Right renal pelvis (tissue), 4 donors: ENCODE results near the gene EFCAB13. TPM values are rescaled to one million over a fixed set of nuclear protein-coding genes. Genes with fewer than 3 reads are reported as not detected.

Experiments used
- DNase-seq, 4 donors: peaks; one replicate each; pipeline ENCODE4 v3.0.0-alpha.2; 2013; ENCODE audit warnings: low read depth in 4 of 4, low spot score in 3 of 4, missing footprints in 1 of 4
- polyA plus RNA-seq, 4 donors: library from polyadenylated mRNA; unstranded; fragments of 120-200 nt; gene quantifications; one replicate each; pipeline ENCODE4 v1.2.1, GENCODE V29; 2013; ENCODE audit not compliant: insufficient read length in 4 of 4

Gene EFCAB13
- polyA plus RNA-seq, 4 donors, result 6.2 to 9.4 (median 7.1) TPM

GRCh38 chr17:47291242-47291873 lies 32.4 kb upstream of the EFCAB13 start:
- DNase-seq, result no peak

- no peak for DNase-seq
These were observed 31.5 kb upstream of the EFCAB13 start for GRCh38 chr17:47292206-47292605.

- DNase-seq, result no peak
These were observed 28.5 kb upstream of the EFCAB13 start for GRCh38 chr17:47295037-47295873.

- DNase-seq, result no peak
These were observed 27.9 kb upstream of the EFCAB13 start for GRCh38 chr17:47295874-47296255.

DNA sequence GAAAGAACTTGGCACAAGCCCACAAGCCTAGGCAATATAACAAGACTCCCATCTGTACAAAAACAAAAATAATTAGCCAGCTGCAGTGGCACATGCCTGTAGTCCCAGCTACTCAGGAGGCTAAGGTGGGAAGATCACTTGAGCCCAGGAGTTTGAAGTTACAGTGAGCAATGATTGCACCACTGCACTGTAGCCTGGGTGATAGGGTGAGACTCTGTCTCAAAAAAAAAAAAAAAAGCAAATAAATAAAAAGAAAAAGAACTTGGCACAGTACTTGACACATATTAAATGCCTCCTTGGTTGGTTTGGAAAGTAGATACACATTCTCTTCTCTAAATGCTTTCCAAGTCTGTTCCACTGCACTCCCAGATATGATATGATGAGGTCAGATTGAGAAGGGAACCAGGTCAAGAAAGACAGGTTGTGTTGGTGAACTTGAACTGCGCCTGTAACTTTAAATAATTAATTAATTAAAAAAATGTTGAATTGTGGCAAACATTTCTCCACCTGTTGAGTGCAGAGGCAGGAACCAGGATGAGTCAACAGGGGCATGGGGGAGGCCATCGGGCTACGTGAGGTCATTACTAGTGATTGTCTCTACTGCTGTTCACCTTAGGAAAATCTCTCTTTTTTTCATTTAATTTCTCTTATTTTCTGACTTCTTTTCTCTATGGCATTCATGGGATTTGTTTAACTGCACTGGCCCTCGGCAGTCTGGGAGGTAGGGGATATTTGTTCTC lies 25.9 kb upstream of the EFCAB13 start:
- DNase-seq, result no peak

DNA sequence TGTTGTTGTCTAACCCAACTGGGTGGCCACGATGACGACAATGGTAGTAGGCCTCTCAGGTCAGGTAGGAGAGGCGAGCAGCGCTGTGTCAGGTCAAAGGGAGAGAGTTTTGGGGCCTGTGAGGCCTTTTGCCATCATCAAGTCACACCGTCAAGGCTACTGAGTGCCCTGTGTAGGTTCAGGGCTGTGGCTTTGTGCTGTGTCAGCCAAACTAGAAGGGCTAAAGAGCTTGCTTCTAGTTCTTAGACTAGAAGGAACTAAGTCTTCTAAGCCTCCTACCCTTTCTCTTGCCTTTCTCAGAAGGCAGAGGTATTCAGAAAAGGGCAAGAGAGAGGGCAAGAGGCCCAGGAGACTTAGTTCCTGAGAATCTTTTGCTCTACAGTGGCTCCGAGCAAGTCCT lies 25.0 kb upstream of the EFCAB13 start:
- no peak for DNase-seq

DNA sequence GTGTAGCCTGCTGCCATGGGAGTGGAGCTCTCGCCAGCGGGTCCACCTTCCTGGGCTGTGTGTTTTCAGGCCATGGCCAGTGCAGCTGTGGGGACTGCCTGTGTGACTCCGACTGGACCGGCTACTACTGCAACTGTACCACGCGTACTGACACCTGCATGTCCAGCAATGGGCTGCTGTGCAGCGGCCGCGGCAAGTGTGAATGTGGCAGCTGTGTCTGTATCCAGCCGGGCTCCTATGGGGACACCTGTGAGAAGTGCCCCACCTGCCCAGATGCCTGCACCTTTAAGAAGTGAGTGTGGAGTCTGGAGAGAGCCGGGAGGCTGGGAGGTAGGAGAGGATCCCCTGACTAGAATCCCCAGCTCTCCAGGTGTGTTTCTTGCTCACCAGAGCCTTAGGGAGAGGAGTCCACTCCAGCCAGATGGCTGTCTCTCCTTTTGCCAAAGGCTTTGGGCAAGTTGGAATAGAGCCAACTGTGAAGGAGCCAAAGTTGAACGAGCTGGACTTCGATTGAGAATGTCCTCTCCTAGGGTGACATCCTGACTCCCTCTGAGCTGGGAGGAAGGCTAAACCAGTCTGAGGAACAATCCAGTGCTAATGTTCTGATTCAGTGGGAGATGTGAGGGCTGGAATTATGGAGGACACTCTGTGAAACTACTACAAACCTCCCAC lies 24.4 kb upstream of the EFCAB13 start:
- no peak for DNase-seq

DNA sequence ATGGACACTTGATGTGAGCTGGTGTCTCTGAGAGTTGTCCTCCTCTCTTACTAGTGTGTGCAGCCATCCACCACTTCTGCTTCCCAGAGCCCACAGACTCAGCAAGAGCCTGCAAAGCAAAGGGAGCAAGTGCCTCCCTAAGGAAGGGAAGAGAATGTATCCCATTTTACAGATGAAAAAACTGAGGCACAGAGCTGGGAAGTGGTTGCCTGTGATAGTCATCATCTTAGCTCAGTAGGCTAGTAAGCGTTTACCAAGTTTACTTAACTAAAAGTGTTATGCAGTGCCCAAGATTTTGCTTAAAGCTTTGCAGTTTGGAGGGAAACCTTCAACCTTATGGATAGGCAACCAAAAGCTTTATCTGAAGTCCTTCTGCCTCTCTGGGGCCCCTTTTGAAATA lies 23.0 kb upstream of the EFCAB13 start:
- no peak for DNase-seq

GRCh38 chr17:47301161-47301560 lies 22.6 kb upstream of the EFCAB13 start:
- no peak for DNase-seq

DNA sequence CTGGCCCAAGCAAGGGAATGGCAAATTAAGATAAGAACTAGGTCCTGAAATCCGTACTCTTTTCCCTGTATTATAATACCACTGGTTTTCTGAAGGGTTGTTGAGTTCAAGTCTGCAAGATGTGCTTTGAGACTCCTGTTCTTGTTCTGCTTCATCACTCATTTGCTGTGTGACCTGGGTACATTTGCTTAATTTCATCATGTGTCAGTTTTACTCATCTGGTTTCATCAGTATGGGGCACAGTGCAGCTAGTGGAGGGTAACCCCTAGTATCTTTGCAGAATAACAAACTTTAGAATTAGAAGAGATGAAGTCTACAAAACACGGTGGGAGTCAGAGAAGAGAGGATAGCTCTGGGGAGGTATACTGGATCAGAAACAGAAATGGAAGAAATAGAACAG lies 21.9 kb upstream of the EFCAB13 start:
- DNase-seq, result no peak

GRCh38 chr17:47304186-47304585 lies 19.6 kb upstream of the EFCAB13 start:
- no peak for DNase-seq

DNA sequence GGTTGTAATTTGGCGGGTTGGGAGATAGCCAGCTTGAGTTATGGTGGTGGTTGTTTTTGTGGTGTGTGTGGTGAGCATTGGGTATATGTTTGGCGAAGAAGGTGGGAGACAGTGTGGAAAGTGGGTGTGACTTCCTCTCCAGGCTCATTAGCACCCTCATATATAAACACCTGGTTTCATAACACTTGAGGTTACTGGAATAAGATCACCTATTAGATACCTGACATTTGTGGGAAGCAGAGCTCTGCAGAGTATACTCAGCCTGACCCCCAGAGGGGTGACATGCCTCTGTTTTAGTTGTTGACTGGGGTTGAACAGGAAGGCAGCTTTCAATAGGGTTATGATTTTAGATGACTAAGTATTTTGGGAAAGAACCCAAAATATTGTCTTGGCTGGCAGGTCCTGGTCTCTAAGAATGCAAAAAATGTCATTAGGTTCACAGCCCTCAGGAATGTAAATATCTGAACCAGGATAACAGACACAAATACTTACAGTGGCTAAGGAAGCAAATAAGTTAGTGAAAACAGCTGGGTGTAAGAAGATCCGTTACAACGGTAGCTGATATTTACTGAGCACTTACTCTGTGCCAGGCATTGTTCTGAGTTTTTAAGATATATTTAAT lies 18.3 kb upstream of the EFCAB13 start:
- no peak for DNase-seq

- DNase-seq, result no peak
These were observed 13.5 kb upstream of the EFCAB13 start for GRCh38 chr17:47310186-47310733.

DNA sequence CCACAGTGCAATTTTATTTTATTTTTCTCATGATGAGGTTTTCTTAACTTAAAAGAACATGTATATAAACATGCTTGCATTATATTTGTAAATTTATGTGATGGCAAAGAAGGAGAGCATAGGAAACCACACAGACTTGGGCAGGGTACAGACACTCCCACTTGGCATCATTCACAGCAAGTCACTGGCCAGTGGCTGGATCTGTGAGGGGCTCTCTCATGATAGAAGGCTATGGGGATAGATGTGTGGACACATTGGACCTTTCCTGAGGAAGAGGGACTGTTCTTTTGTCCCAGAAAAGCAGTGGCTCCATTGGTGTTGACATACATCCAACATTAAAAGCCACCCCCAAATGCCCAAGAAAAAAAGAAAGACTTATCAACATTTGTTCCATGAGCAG lies 12.3 kb upstream of the EFCAB13 start:
- DNase-seq, result no peak

DNA sequence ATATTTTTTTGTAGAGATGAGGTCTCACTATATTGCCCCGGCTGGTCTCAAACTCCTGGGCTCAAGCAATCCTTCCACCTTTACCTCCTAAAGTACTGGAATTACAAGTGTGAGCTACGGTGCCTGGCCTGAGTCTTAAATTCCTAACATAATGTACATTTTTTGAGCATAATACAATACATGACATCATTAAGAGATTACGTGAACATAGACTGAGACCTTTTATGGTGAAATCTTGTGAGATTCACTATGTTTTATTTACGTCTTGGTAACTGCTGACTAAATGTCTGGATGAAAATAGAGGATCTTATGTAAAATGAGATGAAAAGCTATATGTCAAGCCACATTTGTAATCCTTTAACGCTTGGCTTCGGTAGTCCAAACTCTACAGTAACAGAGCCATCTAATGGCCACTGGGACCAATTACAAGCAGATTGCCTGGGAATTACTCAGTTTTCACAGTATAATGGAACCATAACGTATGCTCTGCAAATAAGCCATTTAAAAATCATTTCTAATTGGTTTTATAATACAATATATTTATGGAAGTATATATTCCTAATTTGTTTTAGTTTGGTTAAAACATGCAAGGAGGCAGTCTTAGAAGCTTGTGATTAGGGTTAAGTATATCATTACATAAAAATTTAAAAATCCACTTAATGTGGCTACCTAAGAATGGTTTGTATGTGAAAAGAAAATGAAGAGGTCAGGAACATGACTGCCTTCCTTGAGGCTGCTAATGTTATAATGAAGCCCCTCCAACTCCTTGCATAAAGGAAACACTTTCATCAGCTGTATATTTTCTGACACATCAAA lies 8.1 kb upstream of the EFCAB13 start:
- DNase-seq, result peak in 3 of 4 donors; percentile 35 to 52 (median 47)

DNA sequence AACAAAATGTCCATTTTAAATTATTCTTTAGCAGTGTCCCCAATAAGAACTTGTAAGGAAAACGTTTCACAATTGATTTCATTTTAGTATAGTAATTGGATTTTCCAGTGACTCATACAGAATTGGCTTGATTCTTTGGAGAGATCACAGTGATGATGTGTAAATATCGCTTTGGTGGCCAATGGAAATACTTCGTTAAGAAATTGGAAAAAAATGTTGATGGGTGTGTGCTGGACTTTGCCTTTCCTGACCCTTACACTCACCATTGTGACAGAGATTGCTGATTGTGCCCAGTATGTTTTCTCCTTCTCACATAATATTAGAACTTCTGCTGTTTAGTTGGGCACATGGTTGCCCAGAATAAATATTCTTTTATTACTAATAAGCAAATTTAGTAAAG lies 7.4 kb upstream of the EFCAB13 start:
- DNase-seq, result no peak

DNA sequence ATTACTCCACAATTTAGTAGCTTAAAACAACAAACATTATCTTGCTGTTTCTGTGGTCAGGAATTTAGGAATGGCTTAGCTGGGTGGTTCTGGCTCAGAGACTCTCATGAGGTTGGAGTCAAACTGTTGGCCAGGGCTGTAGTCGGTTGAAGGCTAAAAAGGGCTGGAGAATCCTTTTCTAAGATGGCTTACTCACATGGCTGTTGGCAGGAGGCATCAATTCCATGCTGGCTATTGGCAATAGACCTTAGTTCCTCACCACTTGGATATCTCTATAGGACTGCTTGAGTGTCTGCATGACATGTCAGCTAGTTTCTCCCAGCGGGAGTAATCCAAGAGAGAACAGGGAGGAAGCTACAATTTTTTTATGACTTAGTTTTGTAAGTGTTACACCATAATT lies 6.6 kb upstream of the EFCAB13 start:
- DNase-seq, result no peak

DNA sequence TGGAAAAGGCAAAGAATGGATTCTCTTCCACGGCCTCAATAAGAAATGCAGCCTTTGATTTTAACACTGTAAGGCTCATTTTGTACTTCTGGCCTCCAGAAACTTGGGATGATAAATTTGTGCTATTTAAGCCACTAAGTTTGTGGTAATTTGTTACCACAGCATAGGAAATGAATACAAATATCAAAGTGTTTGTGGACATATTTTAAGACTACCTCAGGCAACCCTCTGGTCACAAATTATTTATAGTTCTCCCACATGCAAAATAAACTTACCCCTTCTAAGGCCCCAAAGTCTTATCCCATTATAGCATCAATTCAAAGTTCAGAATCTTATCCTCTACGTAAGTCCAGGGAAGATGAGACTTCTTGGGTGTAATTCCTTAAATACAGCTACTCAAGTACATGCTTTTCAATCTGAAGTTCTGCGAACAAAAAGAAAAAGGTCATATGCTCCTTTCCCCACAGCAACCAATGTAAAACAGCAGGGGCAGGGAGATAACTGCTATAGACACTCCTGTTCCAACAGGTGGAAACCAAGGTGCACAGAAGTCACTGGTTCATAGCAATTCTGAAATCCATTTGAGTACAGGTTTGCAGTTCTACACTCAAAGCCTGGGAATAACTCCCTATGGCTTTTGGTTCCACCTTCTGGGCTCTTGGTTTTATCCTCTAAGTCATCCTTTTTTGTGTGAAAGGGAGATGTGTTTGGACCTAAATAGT lies 5.4 kb upstream of the EFCAB13 start:
- DNase-seq, result no peak
